Activated T-cell treated with anti-CD3 and anti-CD28 coated beads, Interleukin-2, amount 50 U/mL, for 1 hour (primary cell): ENCODE data around the gene NEK7.

Experiments
- DNase-seq: peaks from one replicate; pipeline ENCODE4 v3.0.0-alpha.2; 2020

The NEK7 gene

GRCh38 chr1:198147216-198147615 is 9.6 kb upstream of the NEK7 start:
- no peak for DNase-seq

GRCh38 chr1:198150369-198150768 is 6.4 kb upstream of the NEK7 start:
- no peak for DNase-seq

GRCh38 chr1:198151688-198152087 is 5.1 kb upstream of the NEK7 start:
- DNase-seq: no peak

GRCh38 chr1:198153103-198153502 is 3.7 kb upstream of the NEK7 start:
- no peak for DNase-seq

GRCh38 chr1:198153804-198154203 is 3.0 kb upstream of the NEK7 start:
- no peak for DNase-seq

GRCh38 chr1:198155253-198155652 is 1.5 kb upstream of the NEK7 start:
- DNase-seq: no peak

- peak; percentile 71 for DNase-seq
Observed at GRCh38 chr1:198156111-198156744, 570 bp upstream of the NEK7 start.

GRCh38 chr1:198157241-198157846 is 546 bp downstream of the NEK7 start:
- DNase-seq: peak; percentile 81

GRCh38 chr1:198157847-198158725 is 1.3 kb downstream of the NEK7 start:
- no peak for DNase-seq

- peak; percentile 87 for DNase-seq
Observed at GRCh38 chr1:198158735-198159589, 2.2 kb downstream of the NEK7 start.

- no peak for DNase-seq
Observed at GRCh38 chr1:198160222-198160621, 3.4 kb downstream of the NEK7 start.

- no peak for DNase-seq
Observed at GRCh38 chr1:198160946-198161614, 4.3 kb downstream of the NEK7 start.

GRCh38 chr1:198161718-198162090 is 4.9 kb downstream of the NEK7 start:
- no peak for DNase-seq

- no peak for DNase-seq
Observed at GRCh38 chr1:198162091-198162767, 5.4 kb downstream of the NEK7 start.

GRCh38 chr1:198165927-198166647 is 9.3 kb downstream of the NEK7 start:
- DNase-seq: no peak

GRCh38 chr1:198166900-198167299 is 10.1 kb downstream of the NEK7 start:
- no peak for DNase-seq

GRCh38 chr1:198167436-198167934 is 10.7 kb downstream of the NEK7 start:
- no peak for DNase-seq

GRCh38 chr1:198168227-198168626 is 11.4 kb downstream of the NEK7 start:
- no peak for DNase-seq

GRCh38 chr1:198169672-198170071 is 12.9 kb downstream of the NEK7 start:
- DNase-seq: no peak

- DNase-seq: no peak
Observed at GRCh38 chr1:198171667-198172540, 15.1 kb downstream of the NEK7 start.
